Chondrocyte (in vitro differentiated cells): ENCODE results near the gene POU2F2. TPM values are rescaled to one million over a fixed set of nuclear protein-coding genes. Genes with fewer than 3 reads are reported as not detected.

ENCODE experiments used
- DNase-seq: peaks from one replicate; pipeline ENCODE4 v3.0.0; 2021; ENCODE audit warnings: mixed read lengths, low spot score
- H3K27ac Mint-ChIP-seq: one replicate; pipeline ENCODE4 v1.8.0; 2021; ENCODE audit warnings: mild to moderate bottlenecking, moderate library complexity, mixed read lengths; ENCODE audit not compliant: unreplicated experiment
- H3K27me3 Mint-ChIP-seq: 2 replicates; pipeline ENCODE4 v1.8.0; 2021; ENCODE audit warnings: low read depth, mixed read lengths
- H3K36me3 Mint-ChIP-seq: 2 replicates; pipeline ENCODE4 v1.8.0; 2021; ENCODE audit warnings: low read depth, mixed read lengths
- H3K4me1 Mint-ChIP-seq: 2 replicates; pipeline ENCODE4 v1.8.0; 2021; ENCODE audit warnings: low read depth, mild to moderate bottlenecking, mixed read lengths
- H3K4me3 Mint-ChIP-seq: one replicate; pipeline ENCODE4 v1.8.0; 2021; ENCODE audit warnings: mild to moderate bottlenecking, moderate library complexity, mixed read lengths; ENCODE audit not compliant: unreplicated experiment
- H3K9me3 Mint-ChIP-seq: 2 replicates; pipeline ENCODE4 v1.8.0; 2021; ENCODE audit warnings: low read depth, mixed read lengths
- CTCF ChIP-seq: fragments of 200-600 bp; sonication (generic); IDR thresholded peaks from 2 replicates; pipeline ENCODE4 v1.5.0; 2021; ENCODE audit warnings: antibody characterized with exemption, mild to moderate bottlenecking, moderate library complexity
- total RNA-seq: library from RNA; stranded (reverse); gene quantifications from 3 replicates; pipeline ENCODE4 v1.2.1, GENCODE V29; 2021

The POU2F2 gene
- total RNA-seq, 1 donor from 2014 or later = 1.5 TPM

GRCh38 chr19:42143341-42144234 lies 11.3 kb upstream of the POU2F2 start:
- H3K4me1 Mint-ChIP-seq = no peaks in the 10 kb centered on the region
- peaks cover 39% of the 10 kb centered on the region for H3K27me3 Mint-ChIP-seq
- no peak for TF ChIP-seq CTCF
- H3K36me3 Mint-ChIP-seq = no peaks in the 10 kb centered on the region
- DNase-seq = no peak
- no peaks in the 10 kb centered on the region for H3K9me3 Mint-ChIP-seq
- H3K27ac Mint-ChIP-seq = no peak overlapping the region
- no peak overlapping the region for H3K4me3 Mint-ChIP-seq

GRCh38 chr19:42140125-42140754 lies 8.0 kb upstream of the POU2F2 start:
- Mint-ChIP-seq H3K27ac (no peak overlapping the region), H3K36me3 (no peaks in the 10 kb centered on the region), H3K4me3 (no peak overlapping the region), H3K4me1 (no peaks in the 10 kb centered on the region), H3K27me3 (peaks cover 26% of the 10 kb centered on the region), H3K9me3 (no peaks in the 10 kb centered on the region)
- peak; percentile 17 for TF ChIP-seq CTCF
- DNase-seq = no peak

- no peak for TF ChIP-seq CTCF
- H3K9me3 Mint-ChIP-seq = no peaks in the 10 kb centered on the region
- H3K36me3 Mint-ChIP-seq = no peaks in the 10 kb centered on the region
- H3K27ac Mint-ChIP-seq = no peak overlapping the region
- DNase-seq = no peak
- no peak overlapping the region for H3K4me3 Mint-ChIP-seq
- H3K4me1 Mint-ChIP-seq = peaks cover 12% of the 10 kb centered on the region
- H3K27me3 Mint-ChIP-seq = peaks cover 30% of the 10 kb centered on the region
These were observed 2.4 kb upstream of the POU2F2 start for GRCh38 chr19:42134535-42135070.

- DNase-seq = no peak
- H3K4me3 Mint-ChIP-seq = peak overlapping the region; percentile 35
These were observed 744 bp upstream of the POU2F2 start for GRCh38 chr19:42132851-42133528.

More at GRCh38 chr19:42132851-42133528, 744 bp upstream of the POU2F2 start:
- Mint-ChIP-seq H3K27me3 (peaks cover 22% of the 10 kb centered on the region), H3K9me3 (no peaks in the 10 kb centered on the region), H3K27ac (no peak overlapping the region), H3K4me1 (peaks cover 19% of the 10 kb centered on the region), H3K36me3 (no peaks in the 10 kb centered on the region)
- peak; percentile 98 for TF ChIP-seq CTCF
